IPS DF 6.9 (cell line): Measurements from ENCODE around the gene SYNE1.
"Not testable (repeated sequence)": the region's sequence is repeated elsewhere in the genome, so short reads cannot be mapped to it uniquely, and the experiment has no call there.

Source experiments
- DNase-seq: peaks from one replicate; pipeline ENCODE4 v3.0.0-alpha.2; 2013; ENCODE audit warnings: low read depth, low spot score
- H3K27ac ChIP-seq: one replicate; pipeline ENCODE4 v1.5.1; 2013; ENCODE audit warnings: low read length, control low read depth
- H3K27me3 ChIP-seq: 2 replicates; pipeline ENCODE4 v1.6.1; 2013; ENCODE audit warnings: mild to moderate bottlenecking, low read length; ENCODE audit not compliant: control insufficient read depth, insufficient read depth
- H3K36me3 ChIP-seq: 2 replicates; pipeline ENCODE4 v1.6.1; 2013; ENCODE audit warnings: low read length; ENCODE audit not compliant: control insufficient read depth, insufficient read depth
- H3K4me1 ChIP-seq: 2 replicates; pipeline ENCODE4 v1.6.1; 2013; ENCODE audit warnings: low read length; ENCODE audit not compliant: control insufficient read depth, insufficient read depth
- H3K4me3 ChIP-seq: 2 replicates; pipeline ENCODE4 v1.5.1; 2013; ENCODE audit warnings: mild to moderate bottlenecking, low read length
- H3K9me3 ChIP-seq: 2 replicates; pipeline ENCODE4 v1.6.1; 2013; ENCODE audit warnings: low read length, inconsistent platforms; ENCODE audit not compliant: control insufficient read depth, insufficient read depth
- WGBS: extraction: QIAGEN DNeasy Blood & Tissue Kit; methylation state at CpG from one replicate; pipeline ENCODE4 v1.1.7; 2013; ENCODE audit warnings: mixed read lengths, missing lambda C conversion rate; ENCODE audit not compliant: insufficient read length, insufficient coverage; 5-methylcytosine and 5-hydroxymethylcytosine counted together

Gene SYNE1

GRCh38 chr6:152432758-152433157 is 204.4 kb downstream of the SYNE1 start:
- Histone ChIP-seq H3K36me3 (no peaks in the 10 kb centered on the region), H3K4me1 (no peaks in the 10 kb centered on the region), H3K27me3 (no peaks in the 10 kb centered on the region), H3K4me3 (no peak overlapping the region), H3K9me3 (no peaks in the 10 kb centered on the region), H3K27ac (no peak overlapping the region)
- DNase-seq = no peak
- no CpG with 5 or more reads among the region's 2 CpGs for WGBS

GRCh38 chr6:152428126-152428525 is 209.0 kb downstream of the SYNE1 start:
- Histone ChIP-seq H3K36me3 (no peaks in the 10 kb centered on the region), H3K9me3 (no peaks in the 10 kb centered on the region), H3K4me3 (no peak overlapping the region), H3K27me3 (no peaks in the 10 kb centered on the region), H3K27ac (no peak overlapping the region), H3K4me1 (no peaks in the 10 kb centered on the region)
- no CpG with 5 or more reads among the region's 11 CpGs for WGBS
- DNase-seq = no peak

GRCh38 chr6:152426276-152426675 is 210.9 kb downstream of the SYNE1 start:
- Histone ChIP-seq H3K27me3 (no peaks in the 10 kb centered on the region), H3K4me3 (no peak overlapping the region), H3K4me1 (no peaks in the 10 kb centered on the region), H3K9me3 (no peaks in the 10 kb centered on the region), H3K36me3 (no peaks in the 10 kb centered on the region), H3K27ac (no peak overlapping the region)
- no CpG with 5 or more reads among the region's 6 CpGs for WGBS
- no peak for DNase-seq

GRCh38 chr6:152423216-152424103 is 213.7 kb downstream of the SYNE1 start:
- Histone ChIP-seq H3K27ac (no peak overlapping the region), H3K4me1 (no peaks in the 10 kb centered on the region), H3K27me3 (no peaks in the 10 kb centered on the region), H3K36me3 (no peaks in the 10 kb centered on the region), H3K9me3 (no peaks in the 10 kb centered on the region), H3K4me3 (no peak overlapping the region)
- WGBS = no CpG with 5 or more reads among the region's 3 CpGs
- DNase-seq = no peak

GRCh38 chr6:152421496-152421895 is 215.7 kb downstream of the SYNE1 start:
- H3K9me3 ChIP-seq, H3K36me3 ChIP-seq, H3K27me3 ChIP-seq, H3K27ac ChIP-seq, DNase-seq, H3K4me3 ChIP-seq, H3K4me1 ChIP-seq: not testable (repeated sequence)
- WGBS = no CpG with 5 or more reads among the region's 2 CpGs

GRCh38 chr6:152420696-152421095 is 216.5 kb downstream of the SYNE1 start:
- Histone ChIP-seq H3K9me3 (no peaks in the 10 kb centered on the region), H3K4me3 (no peak overlapping the region), H3K36me3 (no peaks in the 10 kb centered on the region), H3K27me3 (no peaks in the 10 kb centered on the region), H3K27ac (no peak overlapping the region), H3K4me1 (no peaks in the 10 kb centered on the region)
- no peak for DNase-seq

- Histone ChIP-seq H3K9me3 (no peaks in the 10 kb centered on the region), H3K27ac (no peak overlapping the region), H3K4me1 (no peaks in the 10 kb centered on the region), H3K4me3 (no peak overlapping the region), H3K36me3 (no peaks in the 10 kb centered on the region), H3K27me3 (no peaks in the 10 kb centered on the region)
- no peak for DNase-seq
Observed at GRCh38 chr6:152418551-152418950, 218.6 kb downstream of the SYNE1 start.

- DNase-seq = no peak
- no peak overlapping the region for H3K27ac ChIP-seq
- no peaks in the 10 kb centered on the region for H3K27me3 ChIP-seq
- WGBS = no CpG with 5 or more reads among the region's 8 CpGs
- no peaks in the 10 kb centered on the region for H3K36me3 ChIP-seq
- H3K9me3 ChIP-seq = no peaks in the 10 kb centered on the region
- no peak overlapping the region for H3K4me3 ChIP-seq
- H3K4me1 ChIP-seq = no peaks in the 10 kb centered on the region
Observed at GRCh38 chr6:152416652-152417051, 220.5 kb downstream of the SYNE1 start.

GRCh38 chr6:152404936-152405595 is 232.1 kb downstream of the SYNE1 start:
- no CpG with 5 or more reads among the region's 6 CpGs for WGBS
- Histone ChIP-seq H3K4me1 (no peaks in the 10 kb centered on the region), H3K9me3 (no peaks in the 10 kb centered on the region), H3K27me3 (no peaks in the 10 kb centered on the region), H3K27ac (no peak overlapping the region), H3K36me3 (no peaks in the 10 kb centered on the region), H3K4me3 (no peak overlapping the region)
- no peak for DNase-seq

- Histone ChIP-seq H3K36me3 (no peaks in the 10 kb centered on the region), H3K27me3 (no peaks in the 10 kb centered on the region), H3K4me3 (no peak overlapping the region), H3K27ac (no peak overlapping the region), H3K9me3 (no peaks in the 10 kb centered on the region), H3K4me1 (no peaks in the 10 kb centered on the region)
- no CpG with 5 or more reads among the region's 6 CpGs for WGBS
- no peak for DNase-seq
Observed at GRCh38 chr6:152404086-152404857, 232.9 kb downstream of the SYNE1 start.
